Ishikawa (cell line): Measurements from ENCODE around the gene SLC35F6.

Experiments
- CEBPB ChIP-seq: IDR thresholded peaks from 2 replicates; pipeline ENCODE4 v1.6.1; 2012
- CREB1 ChIP-seq: IDR thresholded peaks from 2 replicates; pipeline ENCODE4 v1.6.1; 2012; ENCODE audit warnings: low read depth
- EGR1 ChIP-seq: IDR thresholded peaks from 2 replicates; pipeline ENCODE4 v1.6.1; 2012
- EP300 ChIP-seq: IDR thresholded peaks from 2 replicates; pipeline ENCODE4 v1.6.1; 2012; ENCODE audit warnings: borderline replicate concordance
- FOXM1 ChIP-seq: IDR thresholded peaks from 2 replicates; pipeline ENCODE4 v1.6.1; 2012; ENCODE audit warnings: low read depth, borderline replicate concordance
- NFIC ChIP-seq: IDR thresholded peaks from 2 replicates; pipeline ENCODE4 v1.6.1; 2012
- RAD21 ChIP-seq: IDR thresholded peaks from 2 replicates; pipeline ENCODE4 v1.6.1; 2012; ENCODE audit warnings: low read depth
- TAF1 ChIP-seq: IDR thresholded peaks from 2 replicates; pipeline ENCODE4 v1.6.1; 2012; ENCODE audit warnings: low read depth, mild to moderate bottlenecking
- TCF12 ChIP-seq: IDR thresholded peaks from 2 replicates; pipeline ENCODE4 v1.6.1; 2012; ENCODE audit warnings: low read depth
- TEAD4 ChIP-seq: IDR thresholded peaks from 2 replicates; pipeline ENCODE4 v1.6.1; 2012
- YY1 ChIP-seq: IDR thresholded peaks from 2 replicates; pipeline ENCODE4 v1.6.1; 2012; ENCODE audit warnings: low read depth
- ZBTB7A ChIP-seq: IDR thresholded peaks from 2 replicates; pipeline ENCODE4 v1.6.1; 2012; ENCODE audit warnings: low read depth
- TF ChIP-seq, protein P1 (sequence below): IDR thresholded peaks from 2 replicates; pipeline ENCODE4 v1.6.1; 2012
- TF ChIP-seq, protein P2 (sequence below): IDR thresholded peaks from 2 replicates; pipeline ENCODE4 v1.6.1; 2012
- TF ChIP-seq, protein P3 (sequence below): IDR thresholded peaks from 2 replicates; pipeline ENCODE4 v1.6.1; 2012; ENCODE audit warnings: low read depth, mild to moderate bottlenecking

The SLC35F6 gene

DNA sequence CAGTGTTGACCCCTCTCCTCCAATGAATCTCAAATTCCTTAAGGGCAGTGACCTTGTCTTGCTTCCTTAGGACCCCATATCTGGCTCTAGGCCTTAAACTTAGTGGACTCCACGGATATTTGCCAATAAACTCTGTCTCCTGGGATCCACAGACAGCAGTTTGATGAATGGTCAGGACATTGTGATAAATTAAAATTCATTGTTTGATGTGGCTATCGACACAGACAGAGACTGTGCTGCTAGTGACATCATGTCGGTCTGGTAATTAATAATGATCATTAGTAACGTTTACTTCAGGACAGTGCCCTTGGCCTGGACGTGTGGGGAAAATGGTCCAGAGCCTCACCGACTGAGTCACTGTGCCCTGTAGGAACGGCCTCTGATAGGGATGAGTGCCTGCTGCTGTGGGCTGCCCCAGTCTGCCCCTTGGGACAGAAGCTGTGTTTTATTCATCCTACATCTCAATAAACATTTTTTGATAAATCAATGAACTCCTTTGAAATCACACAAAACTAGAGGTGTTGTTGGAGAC, 5.2 kb upstream of the SLC35F6 start:
- TF ChIP-seq TEAD4 = peak; percentile 1; the same call in 1 of the 2 replicates
- no peak for TF ChIP-seq FOXM1
- 0 out of 2 replicates have a peak, but pooled peaks have one; percentile 14 for TF ChIP-seq EP300

DNA sequence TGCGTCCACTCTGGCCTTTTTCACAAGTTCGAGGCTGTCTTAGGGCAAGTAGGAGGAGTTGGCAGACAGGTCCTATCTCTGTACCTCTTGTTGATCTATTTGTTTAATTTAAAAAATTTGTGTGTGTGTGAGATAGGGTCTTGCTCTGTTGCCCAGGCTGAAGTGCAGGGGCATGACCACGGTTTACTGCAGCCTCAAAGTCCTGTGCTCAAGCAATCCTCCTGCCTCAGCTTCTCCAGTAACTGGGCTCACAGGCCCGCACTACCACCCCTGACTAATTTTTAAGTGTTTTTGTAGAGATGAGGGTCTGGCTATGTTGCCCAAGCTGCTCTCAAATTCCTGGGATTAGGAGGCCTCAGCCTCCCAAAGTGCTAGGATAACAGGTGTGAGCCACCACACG, 4.2 kb upstream of the SLC35F6 start:
- TF ChIP-seq, protein P1, sequence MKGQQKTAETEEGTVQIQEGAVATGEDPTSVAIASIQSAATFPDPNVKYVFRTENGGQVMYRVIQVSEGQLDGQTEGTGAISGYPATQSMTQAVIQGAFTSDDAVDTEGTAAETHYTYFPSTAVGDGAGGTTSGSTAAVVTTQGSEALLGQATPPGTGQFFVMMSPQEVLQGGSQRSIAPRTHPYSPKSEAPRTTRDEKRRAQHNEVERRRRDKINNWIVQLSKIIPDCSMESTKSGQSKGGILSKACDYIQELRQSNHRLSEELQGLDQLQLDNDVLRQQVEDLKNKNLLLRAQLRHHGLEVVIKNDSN = no peak
- TF ChIP-seq TAF1 (no peak), EP300 (no peak), EGR1 (no peak), FOXM1 (no peak), TCF12 (no peak), ZBTB7A (no peak), CEBPB (no peak), RAD21 (no peak), YY1 (no peak), CREB1 (no peak), TEAD4 (no peak), NFIC (no peak)
- TF ChIP-seq, protein P2, sequence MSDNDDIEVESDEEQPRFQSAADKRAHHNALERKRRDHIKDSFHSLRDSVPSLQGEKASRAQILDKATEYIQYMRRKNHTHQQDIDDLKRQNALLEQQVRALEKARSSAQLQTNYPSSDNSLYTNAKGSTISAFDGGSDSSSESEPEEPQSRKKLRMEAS = no peak
- TF ChIP-seq, protein P3, sequence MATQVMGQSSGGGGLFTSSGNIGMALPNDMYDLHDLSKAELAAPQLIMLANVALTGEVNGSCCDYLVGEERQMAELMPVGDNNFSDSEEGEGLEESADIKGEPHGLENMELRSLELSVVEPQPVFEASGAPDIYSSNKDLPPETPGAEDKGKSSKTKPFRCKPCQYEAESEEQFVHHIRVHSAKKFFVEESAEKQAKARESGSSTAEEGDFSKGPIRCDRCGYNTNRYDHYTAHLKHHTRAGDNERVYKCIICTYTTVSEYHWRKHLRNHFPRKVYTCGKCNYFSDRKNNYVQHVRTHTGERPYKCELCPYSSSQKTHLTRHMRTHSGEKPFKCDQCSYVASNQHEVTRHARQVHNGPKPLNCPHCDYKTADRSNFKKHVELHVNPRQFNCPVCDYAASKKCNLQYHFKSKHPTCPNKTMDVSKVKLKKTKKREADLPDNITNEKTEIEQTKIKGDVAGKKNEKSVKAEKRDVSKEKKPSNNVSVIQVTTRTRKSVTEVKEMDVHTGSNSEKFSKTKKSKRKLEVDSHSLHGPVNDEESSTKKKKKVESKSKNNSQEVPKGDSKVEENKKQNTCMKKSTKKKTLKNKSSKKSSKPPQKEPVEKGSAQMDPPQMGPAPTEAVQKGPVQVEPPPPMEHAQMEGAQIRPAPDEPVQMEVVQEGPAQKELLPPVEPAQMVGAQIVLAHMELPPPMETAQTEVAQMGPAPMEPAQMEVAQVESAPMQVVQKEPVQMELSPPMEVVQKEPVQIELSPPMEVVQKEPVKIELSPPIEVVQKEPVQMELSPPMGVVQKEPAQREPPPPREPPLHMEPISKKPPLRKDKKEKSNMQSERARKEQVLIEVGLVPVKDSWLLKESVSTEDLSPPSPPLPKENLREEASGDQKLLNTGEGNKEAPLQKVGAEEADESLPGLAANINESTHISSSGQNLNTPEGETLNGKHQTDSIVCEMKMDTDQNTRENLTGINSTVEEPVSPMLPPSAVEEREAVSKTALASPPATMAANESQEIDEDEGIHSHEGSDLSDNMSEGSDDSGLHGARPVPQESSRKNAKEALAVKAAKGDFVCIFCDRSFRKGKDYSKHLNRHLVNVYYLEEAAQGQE = no peak

DNA sequence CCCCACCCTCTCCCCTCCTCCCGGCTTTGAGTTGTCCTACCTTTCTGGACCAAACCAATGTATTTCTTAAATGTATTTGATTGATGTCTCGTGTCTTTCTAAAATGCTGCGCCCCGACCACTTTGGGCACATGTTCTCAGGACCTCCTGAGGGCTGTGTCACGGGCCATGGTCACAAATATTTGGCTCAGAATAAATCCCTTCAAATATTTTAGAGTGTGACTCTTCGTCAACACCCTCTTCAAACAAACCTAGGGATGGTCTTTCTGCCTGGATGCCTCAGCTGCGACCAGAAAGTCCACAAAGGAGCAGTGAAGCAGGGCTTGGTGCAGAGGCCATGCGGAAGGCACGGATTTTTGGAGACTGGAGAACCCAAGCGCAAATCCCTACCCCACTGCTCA, 1.1 kb upstream of the SLC35F6 start:
- TF ChIP-seq NFIC (peak; percentile 71), CREB1 (no peak), FOXM1 (peak; percentile 65; the same call in 1 of the 2 replicates), RAD21 (no peak), TEAD4 (peak; percentile 73), EP300 (peak; percentile 82), EGR1 (no peak), TCF12 (peak; percentile 66)
- TF ChIP-seq, protein P2 = peak; percentile 33
- TF ChIP-seq, protein P1 = no peak

DNA sequence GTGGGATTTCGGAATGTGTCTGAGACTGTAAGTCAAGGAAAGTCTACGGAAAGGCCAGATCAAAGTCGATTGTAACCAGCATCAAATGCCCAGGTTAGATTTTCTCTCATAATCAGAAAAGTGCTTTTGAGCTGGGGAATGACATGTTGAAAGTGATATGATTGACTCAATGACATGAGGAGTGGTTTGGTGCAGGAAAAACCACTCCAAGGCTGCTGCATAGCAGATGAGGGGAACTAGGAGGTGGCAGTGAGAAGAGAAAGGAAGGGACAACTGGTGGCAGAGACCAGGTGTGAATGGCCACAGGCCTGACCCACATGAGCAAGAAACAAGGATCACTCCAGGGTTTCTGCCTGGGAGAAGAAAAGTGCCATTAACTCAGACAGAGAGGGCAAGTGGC, 822 bp downstream of the SLC35F6 start:
- TF ChIP-seq, protein P1 = no peak
- TF ChIP-seq, protein P3 = no peak
- TF ChIP-seq NFIC = no peak
- no peak for TF ChIP-seq EGR1

DNA sequence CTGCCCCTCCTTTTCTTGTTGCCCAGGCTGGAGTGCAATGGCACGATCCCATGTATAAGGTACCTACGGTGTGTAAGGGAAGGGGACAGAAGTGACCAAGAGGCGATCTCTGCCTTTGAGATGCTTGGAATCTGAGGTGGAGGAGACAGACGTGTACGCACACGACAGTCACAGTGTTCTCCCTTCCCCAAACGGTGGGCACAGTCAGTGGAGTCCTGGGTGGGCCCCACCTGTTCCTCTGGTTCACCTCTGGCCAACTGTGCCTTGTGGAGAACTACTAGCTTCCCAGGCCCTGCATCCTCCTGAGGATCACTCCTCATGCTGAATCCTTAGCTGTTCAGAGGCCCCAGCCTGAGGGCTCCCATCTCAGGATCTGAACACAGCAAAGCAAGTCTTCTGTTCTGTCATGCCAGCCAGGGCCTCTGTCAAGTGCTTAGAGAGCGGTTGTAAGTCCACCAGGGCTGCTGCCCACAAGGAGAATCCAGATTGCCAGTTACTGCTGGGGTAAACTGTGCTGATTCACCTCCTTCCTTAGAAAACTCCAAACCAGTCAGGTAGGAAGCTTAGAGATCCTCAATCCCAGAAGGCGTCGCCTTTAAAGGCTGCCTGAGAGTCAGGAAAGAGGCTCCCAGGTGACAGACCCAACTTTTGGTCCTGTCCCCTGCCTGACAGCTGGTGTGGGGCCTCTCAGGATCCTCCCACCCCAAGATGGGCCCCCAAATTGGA, 1.6 kb downstream of the SLC35F6 start:
- TF ChIP-seq EGR1 = no peak
- TF ChIP-seq ZBTB7A = no peak
- TF ChIP-seq, protein P2 = no peak
- no peak for TF ChIP-seq CREB1
- no peak for TF ChIP-seq RAD21
- TF ChIP-seq FOXM1 = no peak
- no peak for TF ChIP-seq NFIC
- TF ChIP-seq, protein P3 = no peak
- TF ChIP-seq, protein P1 = no peak
- no peak for TF ChIP-seq TCF12
- TF ChIP-seq EP300 = no peak
- no peak for TF ChIP-seq YY1
- no peak for TF ChIP-seq CEBPB
- no peak for TF ChIP-seq TEAD4
- no peak for TF ChIP-seq TAF1
